Fibroblast of lung (primary cell): ENCODE measurements around the gene UBE2L6. TPM values are rescaled to one million over a fixed set of nuclear protein-coding genes. Genes with fewer than 3 reads are reported as not detected.
"Not testable (repeated sequence)": the region's sequence is repeated elsewhere in the genome, so short reads cannot be mapped to it uniquely, and the experiment has no call there.

Experiments used
- DNase-seq, 2 donors: peaks; one replicate each; pipeline versions ENCODE4 v3.0.0 to v3.0.0-alpha.2; 2010; ENCODE audit warnings: low read depth in 2 of 2
- H2AFZ ChIP-seq: 2 replicates; pipeline ENCODE4 v1.5.1; 2012; ENCODE audit warnings: low read length, control low read depth, inconsistent platforms
- H3K27ac ChIP-seq: 2 replicates; pipeline ENCODE4 v1.5.1; 2011; ENCODE audit warnings: low read length, control low read depth; ENCODE audit not compliant: insufficient read depth
- H3K27me3 ChIP-seq: 2 replicates; pipeline ENCODE4 v1.5.1; 2011; ENCODE audit warnings: mild to moderate bottlenecking, low read length; ENCODE audit not compliant: control insufficient read depth, insufficient read depth
- H3K36me3 ChIP-seq: 2 replicates; pipeline ENCODE4 v1.5.1; 2011; ENCODE audit warnings: low read length; ENCODE audit not compliant: control insufficient read depth, insufficient read depth
- H3K4me1 ChIP-seq: 2 replicates; pipeline ENCODE4 v1.5.1; 2011; ENCODE audit warnings: low read length; ENCODE audit not compliant: control insufficient read depth, insufficient read depth; ENCODE audit errors: extremely low read depth
- H3K4me2 ChIP-seq: 2 replicates; pipeline ENCODE4 v1.5.1; 2011; ENCODE audit warnings: low read length, control low read depth; ENCODE audit not compliant: insufficient read depth; ENCODE audit errors: extremely low read depth
- H3K4me3 ChIP-seq, 4 experiments: fragments of 200-600 bp in 1 of 4; sonication (generic) in 1 of 4; replicated peaks in 1 of 4; 2 replicates each; pipeline ENCODE4 v1.5.1; 2011 to 2016; ENCODE audit warnings: low read length in 4 of 4, low read depth in 3 of 4, mild to moderate bottlenecking in 3 of 4, control low read depth in 2 of 4, inconsistent platforms in 1 of 4, mixed read lengths in 1 of 4; ENCODE audit not compliant: insufficient read depth in 1 of 4; ENCODE audit errors: control extremely low read depth in 1 of 4
- H3K79me2 ChIP-seq: 2 replicates; pipeline ENCODE4 v1.5.1; 2012; ENCODE audit warnings: mild to moderate bottlenecking, low read length, inconsistent platforms; ENCODE audit not compliant: control insufficient read depth, insufficient read depth
- H3K9ac ChIP-seq: 2 replicates; pipeline ENCODE4 v1.5.1; 2011; ENCODE audit warnings: mild to moderate bottlenecking, low read length, control low read depth; ENCODE audit not compliant: insufficient read depth
- H3K9me3 ChIP-seq: 2 replicates; pipeline ENCODE4 v1.5.1; 2012; ENCODE audit warnings: low read depth, low read length; ENCODE audit not compliant: control insufficient read depth, insufficient read depth
- H4K20me1 ChIP-seq: 2 replicates; pipeline ENCODE4 v1.5.1; 2011; ENCODE audit warnings: low read length; ENCODE audit not compliant: control insufficient read depth, insufficient read depth; ENCODE audit errors: extremely low read depth
- EZH2 ChIP-seq: IDR thresholded peaks from 2 replicates; pipeline ENCODE4 v1.5.1; 2012; ENCODE audit warnings: low read length, control low read depth, mild to moderate bottlenecking; ENCODE audit errors: missing control alignments
- polyA plus RNA-seq, 2 donors: library from polyadenylated mRNA; depleted of rRNA in 1 of 2; stranded (reverse) in 1 of 2; unstranded in 1 of 2; fragments of >200 nt; gene quantifications; 2 replicates each; pipeline ENCODE4 v1.2.1, GENCODE V29; 2011 to 2012; ENCODE audit warnings: missing spikeins in 1 of 2
- total RNA-seq: library from RNA; depleted of rRNA; stranded (reverse); fragments of >200 nt; gene quantifications from 2 replicates; pipeline ENCODE4 v1.2.1, GENCODE V29; 2014
- TF ChIP-seq, protein P1 (sequence below), 2 donors: IDR thresholded peaks in 1 of 2; conservative IDR thresholded peaks in 1 of 2; 1 replicate in 1 of 2; 2 replicates in 1 of 2; pipeline ENCODE4 v1.5.1; 2011 to 2012; ENCODE audit warnings: low read length in 2 of 2, control low read depth in 1 of 2, inconsistent platforms in 1 of 2, low read depth in 1 of 2, mild to moderate bottlenecking in 1 of 2

The UBE2L6 gene
- total and polyA plus RNA-seq, 2 donors (not counting 1 experiment from before 2014, with no cell fraction given): 94.8 to 113 TPM

DNA sequence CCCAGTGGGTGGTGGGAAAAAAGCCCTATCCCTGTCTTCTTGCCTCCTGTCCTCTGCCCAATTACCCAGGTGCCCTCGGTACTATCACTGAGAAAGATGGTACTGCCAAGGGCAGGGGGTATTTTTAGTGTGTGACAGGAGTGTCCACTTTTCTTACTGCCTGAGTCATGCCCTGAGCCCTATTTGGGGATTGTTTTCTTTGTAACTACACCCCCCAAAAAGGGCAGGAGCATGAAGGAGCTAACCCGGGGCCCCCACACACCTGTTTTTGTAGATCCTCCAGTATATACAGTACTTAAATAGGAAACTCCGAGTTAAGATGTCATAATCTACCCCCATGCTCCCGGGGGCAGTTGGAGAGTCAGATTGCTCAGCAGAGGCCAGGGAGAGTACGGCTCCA lies 26.3 kb downstream of the UBE2L6 start:
- Histone ChIP-seq H3K27ac (no peak overlapping the region), H3K27me3 (peaks cover 12% of the 10 kb centered on the region), H3K9ac (no peak overlapping the region), H3K4me1 (no peaks in the 10 kb centered on the region), H4K20me1 (no peaks in the 10 kb centered on the region), H3K9me3 (no peaks in the 10 kb centered on the region), H3K4me3 (no peak overlapping the region), H3K79me2 (no peaks in the 10 kb centered on the region), H3K4me2 (no peak overlapping the region), H3K36me3 (no peaks in the 10 kb centered on the region), H2AFZ (no peak overlapping the region)
- TF ChIP-seq, protein P1, sequence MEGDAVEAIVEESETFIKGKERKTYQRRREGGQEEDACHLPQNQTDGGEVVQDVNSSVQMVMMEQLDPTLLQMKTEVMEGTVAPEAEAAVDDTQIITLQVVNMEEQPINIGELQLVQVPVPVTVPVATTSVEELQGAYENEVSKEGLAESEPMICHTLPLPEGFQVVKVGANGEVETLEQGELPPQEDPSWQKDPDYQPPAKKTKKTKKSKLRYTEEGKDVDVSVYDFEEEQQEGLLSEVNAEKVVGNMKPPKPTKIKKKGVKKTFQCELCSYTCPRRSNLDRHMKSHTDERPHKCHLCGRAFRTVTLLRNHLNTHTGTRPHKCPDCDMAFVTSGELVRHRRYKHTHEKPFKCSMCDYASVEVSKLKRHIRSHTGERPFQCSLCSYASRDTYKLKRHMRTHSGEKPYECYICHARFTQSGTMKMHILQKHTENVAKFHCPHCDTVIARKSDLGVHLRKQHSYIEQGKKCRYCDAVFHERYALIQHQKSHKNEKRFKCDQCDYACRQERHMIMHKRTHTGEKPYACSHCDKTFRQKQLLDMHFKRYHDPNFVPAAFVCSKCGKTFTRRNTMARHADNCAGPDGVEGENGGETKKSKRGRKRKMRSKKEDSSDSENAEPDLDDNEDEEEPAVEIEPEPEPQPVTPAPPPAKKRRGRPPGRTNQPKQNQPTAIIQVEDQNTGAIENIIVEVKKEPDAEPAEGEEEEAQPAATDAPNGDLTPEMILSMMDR (conservative IDR thresholded peaks at IDR 0.05 in 1 of 2, IDR thresholded peaks at IDR 0.05 in 1 of 2; ENCODE audit: low read depth in 1 of 2, low read length in 2 of 2): no peak
- no peak for TF ChIP-seq EZH2
- DNase-seq: no peak

DNA sequence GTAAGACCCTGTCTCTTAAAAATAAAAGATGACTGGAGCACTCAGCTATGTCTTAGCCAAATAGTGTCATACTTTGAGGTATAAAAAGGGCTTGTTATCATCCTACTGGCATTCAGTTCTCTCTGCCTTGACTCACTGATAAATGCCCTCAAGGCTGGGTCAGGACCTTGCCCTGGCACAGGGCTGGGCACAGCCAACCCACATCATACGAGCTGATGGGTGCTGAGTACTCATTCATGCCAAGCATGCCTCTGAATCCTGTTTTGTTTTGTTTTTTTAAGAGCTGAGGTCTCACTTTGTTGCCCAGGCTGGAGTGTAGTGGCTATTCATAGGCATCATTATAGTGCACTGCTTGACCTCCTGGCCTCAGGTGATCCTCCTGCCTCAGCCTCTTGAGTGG lies 28.1 kb downstream of the UBE2L6 start:
- H3K4me3 ChIP-seq: no peak overlapping the region
- no peaks in the 10 kb centered on the region for H3K4me1 ChIP-seq
- no peaks in the 10 kb centered on the region for H3K9me3 ChIP-seq
- no peak overlapping the region for H2AFZ ChIP-seq
- no peak overlapping the region for H3K27ac ChIP-seq
- H3K4me2 ChIP-seq: no peak overlapping the region
- H3K36me3 ChIP-seq: no peaks in the 10 kb centered on the region
- peaks cover 12% of the 10 kb centered on the region for H3K27me3 ChIP-seq
- no peak overlapping the region for H3K9ac ChIP-seq
- no peaks in the 10 kb centered on the region for H3K79me2 ChIP-seq
- DNase-seq: no peak
- H4K20me1 ChIP-seq: no peaks in the 10 kb centered on the region
- TF ChIP-seq EZH2: no peak
- TF ChIP-seq, protein P1 (conservative IDR thresholded peaks at IDR 0.05 in 1 of 2, IDR thresholded peaks at IDR 0.05 in 1 of 2; ENCODE audit: low read depth in 1 of 2, low read length in 2 of 2): no peak

DNA sequence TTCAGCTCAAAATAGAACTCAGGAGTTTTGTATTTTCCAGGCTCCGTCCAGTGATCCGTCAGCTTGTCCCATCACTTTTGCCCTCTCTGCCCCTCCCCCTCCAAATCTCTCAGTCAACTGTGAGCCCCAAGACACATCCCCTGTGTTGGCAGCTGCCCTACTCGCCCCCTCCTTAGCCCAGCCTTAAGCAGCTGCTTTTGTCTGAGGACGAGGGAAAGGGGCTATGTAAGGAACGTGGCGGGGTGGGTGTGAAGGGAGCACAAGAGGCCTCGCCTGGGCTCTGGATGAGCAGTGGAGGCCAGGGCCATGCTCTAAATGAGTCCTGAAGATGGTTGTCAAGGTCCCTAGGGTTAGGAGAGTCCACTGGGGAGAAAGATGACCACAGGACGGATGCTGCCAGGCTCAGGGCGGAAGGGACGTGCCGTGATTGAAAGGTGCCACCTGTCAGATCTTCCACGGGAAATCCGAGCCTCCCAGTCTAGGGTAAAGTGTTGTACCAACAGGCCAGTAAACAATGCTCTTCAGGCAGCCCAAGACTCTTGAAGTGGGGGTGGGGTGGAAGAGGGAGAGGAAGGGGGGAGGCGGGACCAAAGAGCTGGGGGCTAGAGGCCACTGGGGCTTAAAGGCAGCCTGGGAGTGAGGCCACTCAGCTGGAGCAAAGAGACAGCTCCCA lies 30.4 kb downstream of the UBE2L6 start, which contains the start of gene SMTNL1:
TSS of gene SMTNL1 (plus strand) at position 649 of the 673 bp plus-strand sequence. CDS start 5,048 bp downstream, outside the sequence.
- H2AFZ ChIP-seq: no peak within 1 kb of the TSS
- no peaks in the 10 kb centered on the region for H3K36me3 ChIP-seq
- no peaks in the 10 kb centered on the region for H3K9me3 ChIP-seq
- TF ChIP-seq, protein P1 (conservative IDR thresholded peaks at IDR 0.05 in 1 of 2, IDR thresholded peaks at IDR 0.05 in 1 of 2; ENCODE audit: low read depth in 1 of 2, low read length in 2 of 2): no peak
- no peak for TF ChIP-seq EZH2
- no peaks in the 10 kb centered on the region for H3K79me2 ChIP-seq
- peaks cover 3% of the 10 kb centered on the region for H3K27me3 ChIP-seq
- no peak within 1 kb of the TSS for H3K4me2 ChIP-seq
- no peaks in the 10 kb centered on the region for H4K20me1 ChIP-seq
- no peaks in the 10 kb centered on the region for H3K4me1 ChIP-seq
- H3K4me3 ChIP-seq: no peak within 1 kb of the TSS
- no peak for DNase-seq
- H3K9ac ChIP-seq: no peak within 1 kb of the TSS
- no peak within 1 kb of the TSS for H3K27ac ChIP-seq

DNA sequence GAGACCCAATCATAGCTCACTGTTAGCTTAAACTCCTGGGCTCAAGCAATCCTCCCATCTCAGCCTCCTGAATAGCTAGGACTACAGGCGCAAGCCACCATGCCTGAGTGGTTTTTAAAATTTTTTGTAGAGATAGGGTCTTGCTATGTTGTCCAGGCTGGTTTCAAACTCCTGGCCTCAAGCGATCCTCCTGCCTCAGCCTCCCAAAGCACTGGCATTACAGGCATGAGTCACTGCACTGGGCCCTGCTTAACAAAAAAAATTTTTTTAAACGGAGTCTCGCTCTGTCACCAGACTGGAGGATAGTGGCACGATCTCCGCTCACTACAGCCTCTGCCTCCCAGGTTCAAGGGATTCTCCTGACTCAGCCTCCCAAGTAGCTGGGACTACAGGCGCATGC lies 33.0 kb downstream of the UBE2L6 start:
- peaks cover 11% of the 10 kb centered on the region for H3K79me2 ChIP-seq
- not testable (repeated sequence) for H3K27ac ChIP-seq, H3K9me3 ChIP-seq, H3K27me3 ChIP-seq, H2AFZ ChIP-seq, H3K4me2 ChIP-seq, H3K36me3 ChIP-seq, H4K20me1 ChIP-seq, H3K4me1 ChIP-seq, H3K9ac ChIP-seq, DNase-seq, H3K4me3 ChIP-seq
